ENCODE data around the gene CYSTM1. TPM values are rescaled to one million over a fixed set of nuclear protein-coding genes. Genes with fewer than 3 reads are reported as not detected.

Gene CYSTM1
- total RNA-seq, 1 donor from 2014 or later = 11.4 TPM

DNA sequence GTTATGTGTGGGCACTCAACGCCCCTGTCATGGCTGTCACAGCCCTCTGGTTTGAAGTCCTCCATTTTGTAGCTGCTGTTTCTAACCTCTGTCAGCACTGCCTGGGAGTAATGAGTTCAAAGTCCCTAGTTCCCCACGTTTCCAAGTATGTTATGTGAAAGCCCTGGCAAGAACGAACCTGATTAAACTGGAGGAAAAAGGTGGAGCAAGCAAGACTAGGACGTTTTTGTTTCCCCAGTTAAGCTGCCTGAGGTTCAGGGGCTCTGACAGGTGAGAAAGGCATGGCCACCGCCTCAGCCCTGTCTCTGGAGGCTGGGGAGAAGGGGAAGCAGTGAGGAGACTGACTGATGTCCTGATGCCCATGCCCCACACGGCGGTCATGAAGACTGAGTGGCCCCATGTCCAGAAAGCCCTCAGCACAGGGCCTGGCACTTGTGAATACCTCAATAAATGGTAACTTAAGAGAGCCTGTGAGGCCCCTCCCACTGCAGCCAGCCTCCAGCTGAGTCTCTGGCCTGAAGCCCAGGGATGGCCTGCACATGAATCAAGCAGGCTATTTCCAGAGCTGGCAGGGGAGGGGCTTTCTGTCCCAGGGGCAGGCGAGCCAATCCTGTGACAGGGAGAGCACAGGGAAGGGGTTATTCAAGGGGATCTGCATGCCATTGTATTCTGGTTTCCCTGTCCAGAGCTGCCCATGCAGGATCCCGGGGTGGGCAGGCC lies 66.2 kb downstream of the CYSTM1 start:
- H3K4me1 Mint-ChIP-seq = peaks cover 26% of the 10 kb centered on the region
- H3K27me3 Mint-ChIP-seq (ENCODE audit: low read depth) = no peaks in the 10 kb centered on the region
- H3K36me3 Mint-ChIP-seq = peaks cover 5% of the 10 kb centered on the region
- H3K9me3 Mint-ChIP-seq = no peaks in the 10 kb centered on the region
- H3K4me3 Mint-ChIP-seq = no peak overlapping the region
- peak; percentile 62 to 78 for DNase-seq (ENCODE audit: low spot score in 2 of 2, unreplicated experiment in 2 of 2)
- H3K27ac Mint-ChIP-seq = peak overlapping the region; percentile 92
- TF ChIP-seq CTCF (IDR thresholded peaks at IDR 0.05; ENCODE audit: unreplicated experiment) = no peak

DNA sequence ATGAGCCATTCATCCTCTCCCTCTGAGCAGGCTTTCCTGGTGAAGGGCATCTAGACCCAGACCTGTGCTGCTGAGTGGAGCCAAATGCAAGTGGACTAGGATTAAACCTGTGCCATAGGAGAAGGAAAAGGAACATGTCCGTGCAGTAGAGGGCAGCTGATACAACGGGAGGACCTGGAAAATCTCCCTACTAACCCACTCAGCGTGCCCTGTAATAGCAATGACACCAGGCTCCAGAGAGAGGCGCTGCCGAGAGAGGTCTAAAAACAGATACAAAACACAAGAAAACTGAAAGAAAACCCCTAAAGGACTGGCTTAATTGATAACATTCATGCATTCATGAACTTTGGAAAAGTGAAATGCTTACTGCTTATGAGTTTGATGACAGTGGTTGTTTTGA lies 67.1 kb downstream of the CYSTM1 start:
- H3K27ac Mint-ChIP-seq = peak overlapping the region; percentile 92
- peaks cover 30% of the 10 kb centered on the region for H3K4me1 Mint-ChIP-seq
- peaks cover 5% of the 10 kb centered on the region for H3K36me3 Mint-ChIP-seq
- H3K4me3 Mint-ChIP-seq = no peak overlapping the region
- no peaks in the 10 kb centered on the region for H3K9me3 Mint-ChIP-seq
- H3K27me3 Mint-ChIP-seq (ENCODE audit: low read depth) = no peaks in the 10 kb centered on the region
- no peak for DNase-seq (ENCODE audit: low spot score in 2 of 2, unreplicated experiment in 2 of 2)
- TF ChIP-seq CTCF (IDR thresholded peaks at IDR 0.05; ENCODE audit: unreplicated experiment) = no peak

DNA sequence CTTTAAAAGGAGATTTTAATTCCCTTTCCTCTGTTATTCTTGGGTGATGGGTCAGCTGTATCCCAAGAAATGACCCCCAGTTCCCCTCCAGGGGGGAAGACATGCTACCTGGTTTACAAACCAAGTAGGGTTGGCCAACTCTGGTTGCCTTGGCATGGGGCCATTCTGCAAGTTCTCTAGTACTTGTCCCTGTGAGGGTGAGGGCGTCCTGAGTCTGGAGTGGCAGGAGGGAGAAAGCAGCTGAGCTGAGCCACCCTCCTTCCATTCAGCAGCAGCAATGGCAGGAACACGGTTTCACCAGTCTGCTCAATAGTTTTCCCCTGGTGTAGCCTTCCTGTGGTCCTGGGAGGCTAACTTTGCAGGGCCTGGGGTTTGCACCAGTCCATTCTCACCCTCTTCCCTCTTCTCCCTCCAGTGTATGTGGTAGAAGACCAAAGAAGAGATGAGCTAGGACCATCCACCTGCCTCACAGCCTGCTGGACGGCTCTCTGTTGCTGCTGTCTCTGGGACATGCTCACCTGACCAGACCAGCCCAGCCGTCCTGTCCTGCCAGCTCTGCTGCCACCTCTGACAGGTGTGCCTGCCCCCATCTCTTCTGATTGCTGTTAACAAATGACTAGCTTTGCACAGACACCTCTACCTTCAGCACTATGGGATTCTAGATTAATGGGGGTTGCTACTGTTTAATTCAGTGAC lies 68.0 kb downstream of the CYSTM1 start:
- Mint-ChIP-seq H3K9me3 (no peaks in the 10 kb centered on the region), H3K36me3 (peaks cover 5% of the 10 kb centered on the region), H3K27ac (no peak overlapping the region)

GRCh38 chr5:140243706-140244250 lies 68.8 kb downstream of the CYSTM1 start:
- Mint-ChIP-seq H3K9me3 (no peaks in the 10 kb centered on the region), H3K4me1 (peaks cover 30% of the 10 kb centered on the region), H3K36me3 (peaks cover 5% of the 10 kb centered on the region), H3K4me3 (no peak overlapping the region), H3K27ac (peak overlapping the region; percentile 16), H3K27me3 (ENCODE audit: low read depth) (no peaks in the 10 kb centered on the region)
- DNase-seq (ENCODE audit: low spot score in 2 of 2, unreplicated experiment in 2 of 2) = no peak
- TF ChIP-seq CTCF (IDR thresholded peaks at IDR 0.05; ENCODE audit: unreplicated experiment) = no peak

More for the DNA sequence above, 68.0 kb downstream of the CYSTM1 start:
- Mint-ChIP-seq H3K4me1 (peaks cover 30% of the 10 kb centered on the region), H3K4me3 (no peak overlapping the region), H3K27me3 (ENCODE audit: low read depth) (no peaks in the 10 kb centered on the region)
- no peak for TF ChIP-seq CTCF (IDR thresholded peaks at IDR 0.05; ENCODE audit: unreplicated experiment)
- DNase-seq (ENCODE audit: low spot score in 2 of 2, unreplicated experiment in 2 of 2) = no peak

DNA sequence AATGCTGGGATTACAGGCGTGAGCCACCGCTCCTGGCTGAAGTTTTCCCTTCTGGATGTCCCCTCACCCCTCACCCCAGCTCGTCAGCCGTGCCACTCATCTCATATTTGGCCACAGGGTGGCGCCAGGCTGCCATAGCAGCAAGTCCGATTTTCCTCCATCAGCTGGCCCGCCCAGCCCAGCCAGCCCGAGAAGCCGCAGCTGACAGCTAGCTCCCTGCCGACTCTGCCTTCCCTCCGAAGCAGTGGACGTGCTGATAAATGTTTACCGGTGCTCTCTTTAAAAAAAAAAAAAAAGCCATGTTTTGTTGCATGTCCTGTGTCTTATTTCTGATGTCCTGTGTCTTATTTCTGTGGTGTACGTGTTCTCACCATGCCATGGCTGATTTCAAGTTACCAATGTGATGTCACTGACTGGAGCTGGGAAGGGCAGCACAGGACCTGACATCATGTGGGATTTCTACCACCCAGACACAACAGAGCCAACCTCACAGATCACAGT lies 69.6 kb downstream of the CYSTM1 start:
- DNase-seq (ENCODE audit: low spot score in 2 of 2, unreplicated experiment in 2 of 2) = peak; percentile 83 to 89
- H3K36me3 Mint-ChIP-seq = peaks cover 5% of the 10 kb centered on the region
- no peaks in the 10 kb centered on the region for H3K27me3 Mint-ChIP-seq (ENCODE audit: low read depth)
- peak overlapping the region; percentile 89 for H3K27ac Mint-ChIP-seq
- peaks cover 30% of the 10 kb centered on the region for H3K4me1 Mint-ChIP-seq
- no peaks in the 10 kb centered on the region for H3K9me3 Mint-ChIP-seq
- peak; percentile 88 for TF ChIP-seq CTCF (IDR thresholded peaks at IDR 0.05; ENCODE audit: unreplicated experiment)
- H3K4me3 Mint-ChIP-seq = no peak overlapping the region

Data from mesothelial cell of epicardium (in vitro differentiated cells).